Activated T-helper 1 cell treated with anti-CD3 and anti-CD28 coated beads, Interleukin-12 subunit alpha, Interleukin-12 subunit beta, Interleukin-2, Interleukin-4 antibody, amounts not matched to agents 30 ng/mL and 10 ng/mL and 1 ng/mL, durations not matched to agents 14 hours and 24 hours and 36 hours (primary cell): Measurements from ENCODE around the gene OOSP1. TPM values are rescaled to one million over a fixed set of nuclear protein-coding genes. Genes with fewer than 3 reads are reported as not detected.
"Not testable (repeated sequence)": the region's sequence is repeated elsewhere in the genome, so short reads cannot be mapped to it uniquely, and the experiment has no call there.

Source experiments
- DNase-seq: peaks from one replicate; pipeline ENCODE4 v3.0.0; 2021; ENCODE audit warnings: low spot score
- H3K27ac Mint-ChIP-seq: one replicate; pipeline ENCODE4 v1.8.0; 2021; ENCODE audit warnings: mild to moderate bottlenecking, mixed read lengths
- H3K27me3 Mint-ChIP-seq: one replicate; pipeline ENCODE4 v1.8.0; 2022; ENCODE audit warnings: mild to moderate bottlenecking, moderate library complexity, mixed read lengths; ENCODE audit not compliant: insufficient read depth
- H3K36me3 Mint-ChIP-seq: one replicate; pipeline ENCODE4 v1.8.0; 2021; ENCODE audit warnings: low read depth, mixed read lengths
- H3K4me1 Mint-ChIP-seq: one replicate; pipeline ENCODE4 v1.8.0; 2021; ENCODE audit warnings: low read depth, mixed read lengths
- H3K4me3 Mint-ChIP-seq: one replicate; pipeline ENCODE4 v1.8.0; 2021; ENCODE audit warnings: mild to moderate bottlenecking, moderate library complexity, mixed read lengths
- H3K9me3 Mint-ChIP-seq: one replicate; pipeline ENCODE4 v1.8.0; 2021; ENCODE audit warnings: mixed read lengths
- intact Hi-C: fragments of 100-400 bp; cut with micrococcal nuclease; formaldehyde crosslinking; loops from one replicate; pipeline ENCODE4 v1.15.1; 2024
- total RNA-seq: library from RNA; stranded (reverse); gene quantifications from 2 replicates; pipeline ENCODE4 v1.2.3, GENCODE V29; 2022

Gene OOSP1
- total RNA-seq, 1 donor from 2014 or later: not detected

DNA sequence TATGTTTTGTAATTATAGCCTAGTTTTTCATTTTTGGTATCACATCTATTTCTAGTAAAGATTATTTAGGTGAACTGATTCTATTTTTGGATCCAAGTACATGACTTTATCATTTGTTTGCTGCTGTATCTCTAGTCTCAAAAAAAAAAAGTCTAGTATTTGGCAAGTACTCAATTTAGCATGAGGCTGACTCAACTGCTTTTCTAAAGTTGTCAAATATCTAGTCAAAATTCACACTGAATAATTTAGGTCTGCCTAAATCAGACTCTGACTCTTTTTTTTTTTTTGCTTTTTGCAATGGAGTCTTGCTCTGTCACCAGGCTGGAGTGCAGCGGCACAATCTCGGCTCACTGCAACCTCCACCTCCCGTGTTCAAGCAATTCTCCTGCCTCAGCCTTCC is 28.0 kb downstream of the OOSP1 start:
- peaks cover 3% of the 10 kb centered on the region for H3K27me3 Mint-ChIP-seq
- H3K27ac Mint-ChIP-seq: no peak overlapping the region
- H3K36me3 Mint-ChIP-seq: no peaks in the 10 kb centered on the region
- DNase-seq: no peak
- intact Hi-C loops: no loop called here
- no peaks in the 10 kb centered on the region for H3K9me3 Mint-ChIP-seq
- H3K4me3 Mint-ChIP-seq: no peak overlapping the region
- H3K4me1 Mint-ChIP-seq: no peaks in the 10 kb centered on the region

DNA sequence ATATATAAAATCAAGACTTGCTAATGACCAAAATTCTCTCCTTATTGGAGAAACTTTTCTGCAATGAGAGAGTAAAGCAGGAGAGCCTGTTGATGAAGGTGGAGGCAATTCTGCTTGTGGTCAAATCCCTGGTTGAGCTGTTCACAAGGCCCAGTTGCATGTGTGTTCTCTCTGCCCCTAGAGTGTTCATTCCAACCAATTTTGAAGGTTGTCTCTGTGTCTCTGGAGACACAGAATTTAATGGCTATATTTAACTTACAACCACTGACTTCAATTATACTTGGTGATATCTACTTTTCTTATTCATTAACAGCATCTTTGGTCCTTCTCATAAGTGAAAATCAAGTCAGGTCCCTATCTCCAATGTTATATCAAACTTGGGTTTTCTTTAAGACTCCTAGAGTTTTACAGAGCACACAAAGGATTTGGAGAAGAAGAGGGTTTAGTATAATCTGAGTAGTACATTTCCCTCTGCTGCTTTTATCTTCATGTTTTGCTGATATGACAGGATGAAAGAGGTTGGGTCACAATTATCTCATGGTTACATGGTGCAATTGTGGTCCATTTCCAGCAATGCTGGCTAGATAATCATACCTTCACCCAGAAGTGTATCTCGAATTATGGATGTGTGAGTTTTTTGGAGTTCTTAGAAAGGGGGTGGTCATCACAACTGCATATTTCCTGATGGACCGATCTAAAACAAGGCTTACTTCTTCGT is 29.6 kb downstream of the OOSP1 start:
- H3K36me3 Mint-ChIP-seq: no peaks in the 10 kb centered on the region
- no peak overlapping the region for H3K27ac Mint-ChIP-seq
- no peak overlapping the region for H3K4me3 Mint-ChIP-seq
- H3K4me1 Mint-ChIP-seq: no peaks in the 10 kb centered on the region
- H3K27me3 Mint-ChIP-seq: no peaks in the 10 kb centered on the region
- H3K9me3 Mint-ChIP-seq: no peaks in the 10 kb centered on the region
- intact Hi-C loops: no loop called here
- no peak for DNase-seq

DNA sequence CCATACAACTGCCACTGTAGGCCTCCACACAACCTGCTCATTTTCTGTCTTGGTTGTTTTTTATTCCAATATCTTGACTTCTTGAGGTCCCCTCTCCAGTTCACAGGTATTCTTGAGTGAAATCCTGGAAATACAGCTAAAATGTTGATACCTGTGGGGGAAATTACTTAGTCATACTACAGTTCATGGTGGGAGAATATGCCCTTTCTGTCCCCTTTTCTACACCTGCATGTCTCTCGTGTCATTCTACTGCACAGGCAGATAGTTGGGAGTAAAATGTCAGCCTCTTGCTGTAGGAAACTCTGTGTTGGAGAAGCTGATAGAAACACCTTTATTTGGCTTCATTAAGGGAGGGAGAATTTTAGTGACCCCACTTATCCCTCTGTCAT is 30.2 kb downstream of the OOSP1 start:
- no peak for DNase-seq
- Mint-ChIP-seq H3K9me3 (no peaks in the 10 kb centered on the region), H3K27ac (no peak overlapping the region)

DNA sequence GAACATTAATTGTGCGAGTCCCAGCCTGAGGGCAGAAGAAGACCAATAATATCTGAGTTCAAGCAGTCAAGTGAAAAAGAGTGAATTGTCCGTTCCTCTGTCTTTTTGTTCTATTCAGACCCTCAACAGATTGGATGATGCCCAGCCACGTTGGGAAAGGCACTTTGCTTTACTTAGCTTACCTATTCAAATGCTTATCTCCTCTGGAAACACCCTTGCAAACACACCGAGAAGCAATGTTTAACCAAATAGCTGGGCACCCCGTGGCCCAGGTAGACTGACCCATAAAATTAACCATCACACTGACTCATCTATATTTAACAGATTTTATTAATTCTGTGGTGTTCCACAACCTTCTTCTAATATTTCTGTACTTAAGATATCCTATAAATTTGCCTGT is 34.9 kb downstream of the OOSP1 start:
- intact Hi-C loops: no loop called here
- Mint-ChIP-seq H3K27me3 (peaks cover under 1% of the 10 kb centered on the region), H3K4me1 (no peaks in the 10 kb centered on the region), H3K36me3 (no peaks in the 10 kb centered on the region), H3K27ac (no peak overlapping the region), H3K4me3 (no peak overlapping the region), H3K9me3 (no peaks in the 10 kb centered on the region)
- DNase-seq: no peak

More for the DNA sequence above, 30.2 kb downstream of the OOSP1 start:
- H3K36me3 Mint-ChIP-seq: no peaks in the 10 kb centered on the region
- intact Hi-C loops: no loop called here
- no peaks in the 10 kb centered on the region for H3K27me3 Mint-ChIP-seq
- no peaks in the 10 kb centered on the region for H3K4me1 Mint-ChIP-seq
- no peak overlapping the region for H3K4me3 Mint-ChIP-seq

DNA sequence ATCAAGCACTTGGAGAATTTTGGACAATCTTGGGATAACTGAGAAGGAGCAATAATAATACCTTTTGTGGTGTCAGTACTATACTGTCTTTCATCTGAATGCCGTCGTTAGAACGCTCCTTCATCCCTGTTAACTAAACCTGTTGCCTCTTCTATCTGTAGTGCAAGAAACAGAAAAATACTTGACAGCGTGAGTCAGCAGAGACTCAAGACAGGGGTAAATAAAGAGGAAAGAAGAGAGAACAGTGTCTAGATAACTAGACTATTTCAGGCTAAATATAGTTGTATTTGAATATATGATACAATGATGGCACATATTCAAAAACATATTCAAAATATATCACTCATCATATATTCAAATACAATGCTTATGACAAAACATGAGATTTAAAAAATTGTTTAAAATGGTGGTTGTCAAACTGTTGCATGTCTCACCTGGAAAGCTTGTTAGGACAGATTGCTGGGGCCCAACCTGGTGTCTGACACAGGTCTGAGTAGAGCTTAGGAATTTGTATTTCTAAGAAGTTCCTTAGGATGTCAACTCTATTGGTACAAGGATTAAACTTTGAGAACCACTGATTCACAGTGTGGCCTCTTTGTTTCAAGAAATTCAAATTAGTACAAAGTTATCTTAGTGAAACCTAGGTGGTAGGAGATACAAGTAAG is 43.0 kb downstream of the OOSP1 start:
- H3K4me3 Mint-ChIP-seq: no peak overlapping the region
- intact Hi-C loops: no loop called here
- H3K27ac Mint-ChIP-seq: no peak overlapping the region

GRCh38 chr11:59982037-59982436 is 43.8 kb downstream of the OOSP1 start:
- H3K4me1 Mint-ChIP-seq, H3K9me3 Mint-ChIP-seq, H3K4me3 Mint-ChIP-seq, H3K36me3 Mint-ChIP-seq, DNase-seq, H3K27me3 Mint-ChIP-seq, intact Hi-C loops, H3K27ac Mint-ChIP-seq: not testable (repeated sequence)

More for the DNA sequence above, 43.0 kb downstream of the OOSP1 start:
- H3K27me3 Mint-ChIP-seq: peaks cover 4% of the 10 kb centered on the region
- no peaks in the 10 kb centered on the region for H3K4me1 Mint-ChIP-seq
- no peak for DNase-seq
- no peaks in the 10 kb centered on the region for H3K9me3 Mint-ChIP-seq
- no peaks in the 10 kb centered on the region for H3K36me3 Mint-ChIP-seq

DNA sequence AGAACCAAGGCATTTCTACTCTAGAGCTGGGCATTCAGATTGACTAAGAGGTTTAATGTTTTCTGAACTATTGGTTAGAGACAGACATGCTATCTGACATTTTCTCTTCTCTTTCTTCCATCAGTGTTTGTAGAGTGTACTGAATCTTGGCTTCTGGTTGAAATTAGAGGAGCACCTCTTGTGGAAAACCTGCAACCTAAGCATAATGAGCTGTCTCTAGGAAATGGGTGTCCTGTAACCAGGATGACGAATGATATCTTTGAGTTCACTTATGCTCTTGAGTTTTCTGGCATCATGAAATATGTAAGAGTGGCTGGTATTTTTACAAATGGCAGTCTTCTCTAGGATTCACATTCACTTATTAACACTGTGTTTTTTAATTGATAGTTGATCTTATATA is 45.0 kb downstream of the OOSP1 start:
- Mint-ChIP-seq H3K4me1 (no peaks in the 10 kb centered on the region), H3K9me3 (no peaks in the 10 kb centered on the region), H3K4me3 (no peak overlapping the region), H3K36me3 (no peaks in the 10 kb centered on the region), H3K27me3 (peaks cover 2% of the 10 kb centered on the region), H3K27ac (no peak overlapping the region)
- intact Hi-C loops: no loop called here
- no peak for DNase-seq

DNA sequence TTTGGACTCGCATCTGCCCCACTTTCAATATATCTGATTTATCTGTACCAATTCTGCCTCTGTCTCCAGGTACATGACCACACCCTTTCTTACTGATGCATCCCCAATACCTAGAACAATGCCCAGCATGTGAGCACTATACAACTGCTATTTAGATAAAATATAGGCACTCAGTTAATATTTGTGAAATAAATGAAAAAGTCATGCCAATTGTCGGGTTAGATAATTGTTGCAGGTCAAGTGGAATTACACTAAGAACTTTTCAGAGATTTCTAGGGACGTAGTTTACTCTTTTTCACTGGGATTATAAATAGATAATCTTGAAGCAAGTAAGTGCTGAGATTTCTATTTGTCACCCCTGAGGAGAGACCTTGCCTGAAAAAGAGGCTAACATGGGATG is 46.1 kb downstream of the OOSP1 start:
- no peaks in the 10 kb centered on the region for H3K36me3 Mint-ChIP-seq
- intact Hi-C loops: no loop called here
- peaks cover 2% of the 10 kb centered on the region for H3K27me3 Mint-ChIP-seq
- H3K4me1 Mint-ChIP-seq: no peaks in the 10 kb centered on the region
- H3K4me3 Mint-ChIP-seq: no peak overlapping the region
- peaks cover 6% of the 10 kb centered on the region for H3K9me3 Mint-ChIP-seq
- H3K27ac Mint-ChIP-seq: no peak overlapping the region
- no peak for DNase-seq

- DNase-seq: no peak
- no peak overlapping the region for H3K27ac Mint-ChIP-seq
- no peaks in the 10 kb centered on the region for H3K36me3 Mint-ChIP-seq
- H3K4me1 Mint-ChIP-seq: no peaks in the 10 kb centered on the region
- peaks cover 12% of the 10 kb centered on the region for H3K9me3 Mint-ChIP-seq
- no peak overlapping the region for H3K4me3 Mint-ChIP-seq
- no peaks in the 10 kb centered on the region for H3K27me3 Mint-ChIP-seq
- intact Hi-C loops: no loop called here
These were observed 52.2 kb downstream of the OOSP1 start for GRCh38 chr11:59990421-59990820.

- no peaks in the 10 kb centered on the region for H3K27me3 Mint-ChIP-seq
These were observed 54.2 kb downstream of the OOSP1 start for GRCh38 chr11:59992425-59992824.

GRCh38 chr11:59997800-59998199 is 59.6 kb downstream of the OOSP1 start:
- DNase-seq: no peak
- H3K27ac Mint-ChIP-seq: no peak overlapping the region
- H3K4me1 Mint-ChIP-seq: no peaks in the 10 kb centered on the region
- H3K36me3 Mint-ChIP-seq: no peaks in the 10 kb centered on the region
- H3K27me3 Mint-ChIP-seq: no peaks in the 10 kb centered on the region
- intact Hi-C loops: no loop called here
- H3K4me3 Mint-ChIP-seq: no peak overlapping the region
- H3K9me3 Mint-ChIP-seq: no peaks in the 10 kb centered on the region

More at GRCh38 chr11:59992425-59992824, 54.2 kb downstream of the OOSP1 start:
- no peak for DNase-seq
- Mint-ChIP-seq H3K36me3 (no peaks in the 10 kb centered on the region), H3K4me1 (no peaks in the 10 kb centered on the region), H3K27ac (no peak overlapping the region), H3K9me3 (peaks cover 12% of the 10 kb centered on the region), H3K4me3 (no peak overlapping the region)
- intact Hi-C loops: no loop called here

DNA sequence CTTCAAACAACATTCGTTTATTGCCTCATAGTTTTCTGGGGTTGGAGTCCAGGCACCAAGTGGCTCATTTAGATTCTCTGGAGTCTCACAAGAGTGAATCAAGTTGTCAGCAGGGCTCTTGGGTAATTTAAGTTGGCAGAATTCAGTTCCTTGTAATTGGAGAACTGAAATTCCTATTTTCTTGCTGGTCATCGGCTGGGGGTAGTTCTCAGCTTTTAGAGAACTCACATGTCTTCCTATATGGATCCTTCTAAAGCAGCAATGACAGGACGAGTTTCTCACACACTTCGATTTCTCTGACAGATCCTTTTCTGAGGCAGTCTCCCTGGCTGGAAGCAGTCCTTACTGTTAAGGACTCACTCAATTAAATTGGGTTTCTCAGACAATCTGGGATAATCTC is 61.5 kb downstream of the OOSP1 start:
- no peak overlapping the region for H3K4me3 Mint-ChIP-seq
- intact Hi-C loops: no loop called here
- no peaks in the 10 kb centered on the region for H3K36me3 Mint-ChIP-seq
- no peaks in the 10 kb centered on the region for H3K4me1 Mint-ChIP-seq
- no peak overlapping the region for H3K27ac Mint-ChIP-seq
- no peaks in the 10 kb centered on the region for H3K9me3 Mint-ChIP-seq
- H3K27me3 Mint-ChIP-seq: no peaks in the 10 kb centered on the region
- DNase-seq: no peak

GRCh38 chr11:60003729-60004128 is 65.5 kb downstream of the OOSP1 start:
- no peaks in the 10 kb centered on the region for H3K4me1 Mint-ChIP-seq
- no peak for DNase-seq
- H3K36me3 Mint-ChIP-seq: no peaks in the 10 kb centered on the region
- H3K9me3 Mint-ChIP-seq: no peaks in the 10 kb centered on the region
- no peak overlapping the region for H3K4me3 Mint-ChIP-seq
- no peaks in the 10 kb centered on the region for H3K27me3 Mint-ChIP-seq
- H3K27ac Mint-ChIP-seq: no peak overlapping the region
- intact Hi-C loops: no loop called here
